GM10248 (cell line): Measurements from ENCODE around the gene ARRB2.

Experiments used
- CTCF ChIA-PET: fragments of 300-600 bp; sonication (Branson Sonifier 250); formaldehyde crosslinking; extraction: SDS; loops from one replicate; lab custom pipeline; 2021; ENCODE audit warnings: antibody characterized with exemption; lab: Yijun Ruan, JAX
- POLR2A ChIA-PET: fragments of 350-650 bp; sonication (Branson Sonifier 250); formaldehyde crosslinking; extraction: SDS; loops from one replicate; lab custom pipeline; 2020; ENCODE audit warnings: antibody characterized with exemption; lab: Yijun Ruan, JAX
- DNase-seq: peaks from one replicate; pipeline ENCODE4 v3.0.0; 2012; ENCODE audit errors: extremely low spot score
- CTCF ChIP-seq: IDR thresholded peaks from 2 replicates; pipeline ENCODE4 v1.5.1; 2012; ENCODE audit warnings: mild to moderate bottlenecking, low read depth; ENCODE audit errors: extremely low read depth, missing control alignments, control extremely low read depth

Gene ARRB2

GRCh38 chr17:4759776-4760236, 49.4 kb downstream of the ARRB2 start:
- no peak for TF ChIP-seq CTCF
- DNase-seq: no peak
- ChIA-PET CTCF (no interaction called here), POLR2A (no interaction called here)

GRCh38 chr17:4764595-4764994, 54.2 kb downstream of the ARRB2 start:
- DNase-seq: no peak
- CTCF ChIA-PET: interaction anchor here (1.0 to 2.4 kb wide), 2 partner anchors 11 to 25 kb away, joined by 3 to 6 read pairs; no protein-coding TSS in a partner anchor
- POLR2A ChIA-PET: no interaction called here
- TF ChIP-seq CTCF: no peak

- no peak for TF ChIP-seq CTCF
- CTCF ChIA-PET: no interaction called here
- DNase-seq: no peak
- POLR2A ChIA-PET: no interaction called here
Measured at GRCh38 chr17:4766201-4766600, 55.8 kb downstream of the ARRB2 start.

- no peak for TF ChIP-seq CTCF
- CTCF ChIA-PET: no interaction called here
- POLR2A ChIA-PET: no interaction called here
- no peak for DNase-seq
Measured at GRCh38 chr17:4766723-4767122, 56.3 kb downstream of the ARRB2 start.

- DNase-seq: no peak
- no peak for TF ChIP-seq CTCF
- POLR2A ChIA-PET: no interaction called here
- CTCF ChIA-PET: no interaction called here
Measured at GRCh38 chr17:4768298-4768697, 57.9 kb downstream of the ARRB2 start.

- ChIA-PET CTCF (no interaction called here), POLR2A (no interaction called here)
- DNase-seq: no peak
- TF ChIP-seq CTCF: no peak
Measured at GRCh38 chr17:4769628-4770027, 59.2 kb downstream of the ARRB2 start.
